Astrocyte (in vitro differentiated cells and primary cell): ENCODE data around the gene CRADD. TPM values are rescaled to one million over a fixed set of nuclear protein-coding genes. Genes with fewer than 3 reads are reported as not detected.

Experiments
- DNase-seq: peaks from one replicate; pipeline ENCODE4 v3.0.0-alpha.2; 2010; ENCODE audit warnings: low read depth
- FAIRE-seq: peaks from 2 replicates; lab custom pipeline; 2011; peaks lifted over from hg19 to GRCh38; lab: Jason Lieb, UNC
- H2AFZ ChIP-seq: 2 replicates; pipeline ENCODE4 v1.6.0; 2012; ENCODE audit warnings: low read depth, low read length, inconsistent platforms
- H3K27ac ChIP-seq: 2 replicates; pipeline ENCODE4 v1.5.1; 2011; ENCODE audit warnings: low read depth, low read length, inconsistent platforms
- H3K27me3 ChIP-seq: 2 replicates; pipeline ENCODE4 v1.6.0; 2011; ENCODE audit warnings: low read length, inconsistent platforms; ENCODE audit not compliant: insufficient read depth
- H3K36me3 ChIP-seq: 2 replicates; pipeline ENCODE4 v1.5.1; 2011; ENCODE audit warnings: low read length, inconsistent platforms; ENCODE audit not compliant: insufficient read depth
- H3K4me1 ChIP-seq: 2 replicates; pipeline ENCODE4 v1.5.1; 2011; ENCODE audit warnings: low read length, inconsistent platforms; ENCODE audit not compliant: insufficient read depth
- H3K4me2 ChIP-seq: 2 replicates; pipeline ENCODE4 v1.6.0; 2012; ENCODE audit warnings: low read length, inconsistent platforms
- H3K4me3 ChIP-seq: 2 replicates; pipeline ENCODE4 v1.5.1; 2011; ENCODE audit warnings: low read depth, mild to moderate bottlenecking, low read length, inconsistent platforms; ENCODE audit not compliant: insufficient read depth
- H3K79me2 ChIP-seq: 2 replicates; pipeline ENCODE4 v1.6.0; 2012; ENCODE audit warnings: mild to moderate bottlenecking, low read length, inconsistent platforms; ENCODE audit not compliant: insufficient read depth
- H3K9ac ChIP-seq: 2 replicates; pipeline ENCODE4 v1.6.0; 2012; ENCODE audit warnings: mild to moderate bottlenecking, low read length, inconsistent platforms
- H3K9me3 ChIP-seq: 2 replicates; pipeline ENCODE4 v1.5.1; 2012; ENCODE audit warnings: low read depth, mild to moderate bottlenecking, low read length, inconsistent platforms; ENCODE audit not compliant: insufficient read depth
- H4K20me1 ChIP-seq: 2 replicates; pipeline ENCODE4 v1.6.0; 2012; ENCODE audit warnings: low read length, inconsistent platforms; ENCODE audit not compliant: insufficient read depth
- H3K27ac Mint-ChIP-seq: one replicate; pipeline ENCODE4 v1.8.0; 2021; ENCODE audit warnings: mild to moderate bottlenecking, mixed read lengths; ENCODE audit not compliant: unreplicated experiment
- H3K27me3 Mint-ChIP-seq: one replicate; pipeline ENCODE4 v1.8.0; 2021; ENCODE audit warnings: low read depth, mixed read lengths; ENCODE audit not compliant: unreplicated experiment
- H3K36me3 Mint-ChIP-seq: one replicate; pipeline ENCODE4 v1.8.0; 2021; ENCODE audit warnings: low read depth, mixed read lengths; ENCODE audit not compliant: unreplicated experiment
- H3K4me1 Mint-ChIP-seq: one replicate; pipeline ENCODE4 v1.8.0; 2021; ENCODE audit warnings: low read depth, mixed read lengths; ENCODE audit not compliant: unreplicated experiment
- H3K4me3 Mint-ChIP-seq: one replicate; pipeline ENCODE4 v1.8.0; 2021; ENCODE audit warnings: mild to moderate bottlenecking, moderate library complexity, mixed read lengths; ENCODE audit not compliant: unreplicated experiment
- H3K9me3 Mint-ChIP-seq: one replicate; pipeline ENCODE4 v1.8.0; 2021; ENCODE audit warnings: mild to moderate bottlenecking, mixed read lengths; ENCODE audit not compliant: unreplicated experiment
- EZH2 ChIP-seq: IDR thresholded peaks from 2 replicates; pipeline ENCODE4 v1.6.1; 2012; ENCODE audit warnings: mild to moderate bottlenecking, low read length, inconsistent platforms; ENCODE audit not compliant: insufficient read depth
- total RNA-seq: library from RNA; stranded (reverse); gene quantifications from 2 replicates; pipeline ENCODE4 v1.2.1, GENCODE V29; 2021
- TF ChIP-seq, protein P1 (sequence below): IDR thresholded peaks from 2 replicates; pipeline ENCODE4 v1.5.1; 2011; ENCODE audit warnings: low read depth, mild to moderate bottlenecking, inconsistent platforms, low read length, moderate library complexity; ENCODE audit not compliant: insufficient read depth

The CRADD gene
- total RNA-seq, 1 donor from 2014 or later, result 8.8 TPM

DNA sequence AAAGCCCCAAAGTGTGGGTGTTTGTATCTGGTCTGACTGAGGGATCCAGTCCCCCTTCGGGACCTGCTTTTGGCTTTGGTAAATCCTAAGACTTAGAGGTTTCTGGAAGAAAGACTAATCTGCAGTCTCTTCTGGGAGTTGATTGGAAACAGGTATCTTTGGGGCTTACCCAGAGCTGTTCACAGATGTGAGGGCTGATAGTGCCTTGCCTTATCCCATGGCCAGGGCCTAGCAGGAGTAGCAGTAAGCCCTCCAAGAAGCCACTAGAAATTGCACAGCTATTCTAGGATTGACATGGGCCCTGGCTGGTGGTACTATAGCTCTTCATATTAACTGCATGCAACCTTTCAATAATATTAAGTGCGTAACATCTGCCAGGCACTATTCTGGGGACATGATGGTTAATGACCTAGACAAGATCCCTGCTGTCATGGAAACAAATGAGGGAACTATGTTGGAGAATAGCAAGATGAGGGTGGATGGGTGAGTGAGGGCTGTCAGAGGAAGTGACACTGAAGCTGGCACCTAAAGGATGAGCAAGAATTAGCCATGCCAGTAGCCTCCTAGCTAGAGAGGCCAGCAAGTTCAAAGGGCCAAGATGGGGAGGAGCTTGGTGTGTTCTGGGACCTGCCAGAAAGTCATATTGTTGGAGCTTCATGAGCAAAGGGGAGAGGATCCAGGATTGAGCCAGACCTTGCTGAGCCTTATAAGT lies 71.7 kb downstream of the CRADD start:
- no peak for TF ChIP-seq EZH2
- TF ChIP-seq, protein P1, sequence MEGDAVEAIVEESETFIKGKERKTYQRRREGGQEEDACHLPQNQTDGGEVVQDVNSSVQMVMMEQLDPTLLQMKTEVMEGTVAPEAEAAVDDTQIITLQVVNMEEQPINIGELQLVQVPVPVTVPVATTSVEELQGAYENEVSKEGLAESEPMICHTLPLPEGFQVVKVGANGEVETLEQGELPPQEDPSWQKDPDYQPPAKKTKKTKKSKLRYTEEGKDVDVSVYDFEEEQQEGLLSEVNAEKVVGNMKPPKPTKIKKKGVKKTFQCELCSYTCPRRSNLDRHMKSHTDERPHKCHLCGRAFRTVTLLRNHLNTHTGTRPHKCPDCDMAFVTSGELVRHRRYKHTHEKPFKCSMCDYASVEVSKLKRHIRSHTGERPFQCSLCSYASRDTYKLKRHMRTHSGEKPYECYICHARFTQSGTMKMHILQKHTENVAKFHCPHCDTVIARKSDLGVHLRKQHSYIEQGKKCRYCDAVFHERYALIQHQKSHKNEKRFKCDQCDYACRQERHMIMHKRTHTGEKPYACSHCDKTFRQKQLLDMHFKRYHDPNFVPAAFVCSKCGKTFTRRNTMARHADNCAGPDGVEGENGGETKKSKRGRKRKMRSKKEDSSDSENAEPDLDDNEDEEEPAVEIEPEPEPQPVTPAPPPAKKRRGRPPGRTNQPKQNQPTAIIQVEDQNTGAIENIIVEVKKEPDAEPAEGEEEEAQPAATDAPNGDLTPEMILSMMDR, result no peak
- H3K27ac ChIP-seq, result no peak overlapping the region

DNA sequence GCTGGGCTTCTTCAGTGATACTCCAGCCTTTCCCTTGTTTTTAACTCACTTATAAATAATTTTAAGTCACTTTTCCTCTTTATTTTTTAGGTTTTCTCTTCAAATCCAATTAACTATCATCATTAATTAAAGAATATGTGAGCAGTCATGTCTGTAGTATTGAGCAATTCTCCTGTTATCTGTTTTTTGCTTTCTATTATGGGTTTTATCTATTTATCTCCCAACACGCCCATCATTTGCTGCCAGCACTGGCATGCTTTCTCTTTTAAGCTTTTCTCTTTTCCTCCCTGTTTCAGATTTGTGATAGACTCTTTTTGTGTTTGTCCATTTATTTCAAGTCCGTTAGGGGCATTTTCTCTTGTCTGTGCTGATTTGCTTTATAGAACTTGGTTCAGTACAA lies 72.3 kb downstream of the CRADD start:
- no peaks in the 10 kb centered on the region for H3K36me3 ChIP-seq
- Mint-ChIP-seq H3K36me3 (no peaks in the 10 kb centered on the region), H3K27me3 (no peaks in the 10 kb centered on the region), H3K27ac (no peak overlapping the region), H3K4me3 (no peak overlapping the region), H3K4me1 (no peaks in the 10 kb centered on the region), H3K9me3 (peaks cover 9% of the 10 kb centered on the region)
- no peak overlapping the region for H3K9ac ChIP-seq
- peaks cover 5% of the 10 kb centered on the region for H3K4me1 ChIP-seq
- DNase-seq, result no peak
- TF ChIP-seq EZH2, result no peak
- H2AFZ ChIP-seq, result no peak overlapping the region
- no peaks in the 10 kb centered on the region for H3K27me3 ChIP-seq
- H3K27ac ChIP-seq, result no peak overlapping the region
- FAIRE-seq, result no peak
- no peak overlapping the region for H3K4me3 ChIP-seq
- H3K9me3 ChIP-seq, result peaks cover 6% of the 10 kb centered on the region
- no peaks in the 10 kb centered on the region for H3K79me2 ChIP-seq
- no peak overlapping the region for H3K4me2 ChIP-seq
- H4K20me1 ChIP-seq, result no peaks in the 10 kb centered on the region

More for the DNA sequence above, 71.7 kb downstream of the CRADD start:
- Mint-ChIP-seq H3K36me3 (no peaks in the 10 kb centered on the region), H3K4me1 (no peaks in the 10 kb centered on the region), H3K27ac (no peak overlapping the region), H3K27me3 (no peaks in the 10 kb centered on the region), H3K4me3 (no peak overlapping the region), H3K9me3 (peaks cover 4% of the 10 kb centered on the region)
- peaks cover 5% of the 10 kb centered on the region for H3K4me1 ChIP-seq
- DNase-seq, result no peak
- no peaks in the 10 kb centered on the region for H3K27me3 ChIP-seq
- FAIRE-seq, result no peak
- H3K9ac ChIP-seq, result no peak overlapping the region
- no peaks in the 10 kb centered on the region for H4K20me1 ChIP-seq
- H3K79me2 ChIP-seq, result no peaks in the 10 kb centered on the region
- H2AFZ ChIP-seq, result no peak overlapping the region
- no peak overlapping the region for H3K4me3 ChIP-seq
- H3K4me2 ChIP-seq, result no peak overlapping the region
- H3K9me3 ChIP-seq, result peaks cover 4% of the 10 kb centered on the region
- no peaks in the 10 kb centered on the region for H3K36me3 ChIP-seq

DNA sequence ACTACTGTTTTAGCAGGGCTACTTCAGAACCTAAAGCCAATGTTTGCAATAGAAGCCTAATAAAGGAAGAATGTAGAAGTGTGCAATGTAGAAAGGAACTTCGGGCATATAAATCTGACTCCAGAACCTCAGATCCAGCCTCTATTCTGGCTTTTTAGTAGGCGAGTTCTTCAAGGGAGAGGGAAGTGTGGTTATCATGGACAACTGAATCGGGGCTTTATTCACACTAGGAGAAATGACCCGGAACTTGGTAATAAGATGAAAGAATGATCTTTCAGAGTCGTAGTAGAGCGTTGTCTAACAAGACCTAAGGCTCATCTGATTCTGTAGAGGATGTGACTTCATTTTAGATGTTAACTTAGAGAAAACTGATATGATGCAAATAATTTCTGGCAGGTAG lies 72.9 kb downstream of the CRADD start:
- Mint-ChIP-seq H3K36me3 (no peaks in the 10 kb centered on the region), H3K27ac (no peak overlapping the region), H3K4me3 (no peak overlapping the region), H3K9me3 (peaks cover 12% of the 10 kb centered on the region), H3K4me1 (no peaks in the 10 kb centered on the region), H3K27me3 (no peaks in the 10 kb centered on the region)
- no peaks in the 10 kb centered on the region for H3K36me3 ChIP-seq
- no peaks in the 10 kb centered on the region for H3K27me3 ChIP-seq
- TF ChIP-seq, protein P1, result no peak
- TF ChIP-seq EZH2, result no peak
- no peak overlapping the region for H2AFZ ChIP-seq
- no peak overlapping the region for H3K9ac ChIP-seq
- no peak overlapping the region for H3K4me2 ChIP-seq
- H3K4me3 ChIP-seq, result no peak overlapping the region
- DNase-seq (no peak), FAIRE-seq (no peak)
- H3K79me2 ChIP-seq, result no peaks in the 10 kb centered on the region
- H3K9me3 ChIP-seq, result peaks cover 6% of the 10 kb centered on the region
- no peaks in the 10 kb centered on the region for H4K20me1 ChIP-seq
- no peak overlapping the region for H3K27ac ChIP-seq
- H3K4me1 ChIP-seq, result peaks cover 5% of the 10 kb centered on the region
